Heart right ventricle (tissue), 16 donors: Measurements from ENCODE around the gene CKLF. TPM values are rescaled to one million over a fixed set of nuclear protein-coding genes. Genes with fewer than 3 reads are reported as not detected.

Experiments used
- ATAC-seq, 8 donors: fragments of 200-7000 bp; cut with Tn5 transposase; one replicate each; pipeline ENCODE4 v1.9.1; 2020; ENCODE audit warnings: mild to moderate bottlenecking in 8 of 8, moderate library complexity in 8 of 8, moderate number of reproducible peaks in 1 of 8
- DNase-seq, 2 donors: peaks; one replicate each; pipeline ENCODE4 v3.0.0-alpha.2; 2020
- H3K27ac ChIP-seq, 10 donors: fragments of 200-600 bp; sonication (generic) in 2 of 10; one replicate each; pipeline versions ENCODE4 v1.5.0 to v1.8.0; 2020 to 2022; ENCODE audit warnings: mild to moderate bottlenecking in 3 of 10
- H3K27me3 ChIP-seq, 7 donors: fragments of 200-600 bp; one replicate each; pipeline ENCODE4 v1.8.0; 2021 to 2022; ENCODE audit warnings: mild to moderate bottlenecking in 2 of 7
- H3K36me3 ChIP-seq, 9 donors: fragments of 200-600 bp; sonication (generic) in 1 of 9; one replicate each; pipeline versions ENCODE4 v1.5.0 to v1.8.0; 2020 to 2022; ENCODE audit warnings: mild to moderate bottlenecking in 2 of 9
- H3K4me1 ChIP-seq, 9 donors: fragments of 200-600 bp; sonication (generic) in 1 of 9; one replicate each; pipeline versions ENCODE4 v1.5.0 to v1.8.0; 2020 to 2022; ENCODE audit warnings: mild to moderate bottlenecking in 4 of 9
- H3K4me3 ChIP-seq, 10 donors: fragments of 200-600 bp; sonication (generic) in 2 of 10; one replicate each; pipeline versions ENCODE4 v1.5.0 to v1.8.0; 2020 to 2022; ENCODE audit warnings: mild to moderate bottlenecking in 7 of 10, moderate library complexity in 2 of 10
- H3K9me3 ChIP-seq, 11 donors: fragments of 200-600 bp in 10 of 11; sonication (generic) in 2 of 11; one replicate each; pipeline versions ENCODE4 v1.5.0 to v1.8.0; 2013 to 2022; ENCODE audit warnings: mild to moderate bottlenecking in 2 of 11, control low read depth in 1 of 11, moderate library complexity in 1 of 11
- WGBS, 2 donors: extraction: QIAGEN DNeasy Blood & Tissue Kit; methylation state at CpG; one replicate each; pipeline ENCODE4 v1.1.7; 2013; ENCODE audit warnings: inconsistent platforms in 1 of 2; 5-methylcytosine and 5-hydroxymethylcytosine counted together
- intact Hi-C, 10 donors: fragments of 100-400 bp; cut with DNase I; formaldehyde crosslinking; loops; one replicate each; pipeline versions ENCODE4 v1.11.1 to v1.14.2; 2022
- polyA plus RNA-seq, 2 donors: library from polyadenylated mRNA; stranded (reverse); fragments of 200-250 nt; gene quantifications; one replicate each; pipeline ENCODE4 v1.2.3, GENCODE V29; 2013
- total RNA-seq, 10 donors: library from RNA; stranded (reverse); fragmentation: NEBNext Ultra II Directional in 3 of 10; extraction: Animal tissue kit (Norgen Biotek cat#: 25700) in 3 of 10; gene quantifications; one replicate each; pipeline versions ENCODE4 v1.2.1 to v1.2.4, GENCODE V29; 2021 to 2023
- TF ChIP-seq, protein P1 (sequence below), 9 donors: fragments of 200-600 bp; sonication (generic) in 2 of 9; IDR thresholded peaks; one replicate each; pipeline versions ENCODE4 v1.5.0 to v1.8.0; 2021 to 2022; ENCODE audit warnings: antibody characterized with exemption in 9 of 9, mild to moderate bottlenecking in 5 of 9, moderate library complexity in 1 of 9
- donor health status: Arrhythmogenic right ventricular cardiomyopathy.
- donor health status: ischemic (EF 13 %, LVEDD 7.1; RV severe dilation, severe dysfunction).
- donor health status: healthy with polysubstance abuse.
- donor health status: DM: no; HTN: yes; CAD: no.
- donor health status: DM: no; HTN: no; CAD: no.
- donor health status: ischemic (EF 25% LVEDD 6.9; RV normal size, moderate dysfunction).
- donor health status: ischemic (EF 25% LVEDD 5.7; RV mildly dilated, moderate dysfunction).
- donor health status: healthy.
- donor health status: DM: yes; HTN: yes; CAD: no.
- donor health status: Ischemic cardiomyopathy.
- donor health status: ischemic (EF 35%, LVEDD 5.7; RV mildly dilated, moderate dysfunction).
- donor health status: nonischemic (EF 11% LVEDD 7.7; RV severe dilation, severe dysfunction).
- donor health status: DM: yes; HTN: yes; CAD: no.
- donor health status: PGD.
- donor health status: ischemic (EF 29% LVEDD 5.4; RV normal size, mild dysfunction).
- donor health status: nonischemic (EF 23%, LVEDD 6.1; RV moderate dilation, normal function).

Gene CKLF
- total and polyA plus RNA-seq, 12 donors, result 1.6 to 24.1 (median 6.8) TPM

DNA sequence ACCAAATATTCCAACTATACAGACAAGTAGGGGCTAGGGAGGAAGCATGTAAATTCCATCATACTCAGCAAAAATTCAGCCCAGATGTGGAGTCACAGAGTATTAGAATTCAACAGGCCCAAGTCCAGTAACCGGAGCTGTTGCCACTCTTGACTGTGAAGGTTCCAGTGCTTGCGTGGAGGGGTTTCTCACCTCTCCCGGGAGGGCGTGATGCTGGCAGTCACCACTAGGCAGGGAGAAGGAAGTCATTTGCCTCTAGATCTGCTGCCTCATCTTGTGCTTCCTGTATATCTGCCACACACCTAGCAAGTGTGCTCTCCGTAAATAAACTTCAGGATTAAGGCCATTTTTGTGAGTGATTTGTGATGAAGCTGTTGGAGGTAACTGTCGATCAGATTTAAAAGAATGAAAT is 1.0 kb upstream of the CKLF start:
- WGBS, 2 donors, result 46 to 48% methylated on average over 6 of the region's 6 CpGs
- intact Hi-C loops, result loop anchor here in 5 of 10 donors (2.0 to 10.0 kb wide), 4 partner anchors 34 to 67 kb away; partner anchors contain the start of gene CMTM3 (in 1 of the 5)
- peak in 2 of 8 donors; percentile 23 to 27 for ATAC-seq

GRCh38 chr16:66551788-66552285 is 539 bp upstream of the CKLF start:
- intact Hi-C loops, result loop anchor here in 6 of 10 donors (2.0 to 10.0 kb wide), 5 partner anchors 35 to 67 kb away; partner anchors contain the start of gene CMTM3 (in 2 of the 6)

More for the DNA sequence above, 1.0 kb upstream of the CKLF start:
- H3K36me3 ChIP-seq, result peaks cover 0 to 13% (median 0%) of the 10 kb centered on the region in 9 donors
- no peak for DNase-seq
- no peaks in the 10 kb centered on the region for H3K9me3 ChIP-seq
- H3K27me3 ChIP-seq, result no peaks in the 10 kb centered on the region
- peaks cover 5 to 81% (median 59%) of the 10 kb centered on the region in 9 donors for H3K4me1 ChIP-seq
- TF ChIP-seq, protein P1, sequence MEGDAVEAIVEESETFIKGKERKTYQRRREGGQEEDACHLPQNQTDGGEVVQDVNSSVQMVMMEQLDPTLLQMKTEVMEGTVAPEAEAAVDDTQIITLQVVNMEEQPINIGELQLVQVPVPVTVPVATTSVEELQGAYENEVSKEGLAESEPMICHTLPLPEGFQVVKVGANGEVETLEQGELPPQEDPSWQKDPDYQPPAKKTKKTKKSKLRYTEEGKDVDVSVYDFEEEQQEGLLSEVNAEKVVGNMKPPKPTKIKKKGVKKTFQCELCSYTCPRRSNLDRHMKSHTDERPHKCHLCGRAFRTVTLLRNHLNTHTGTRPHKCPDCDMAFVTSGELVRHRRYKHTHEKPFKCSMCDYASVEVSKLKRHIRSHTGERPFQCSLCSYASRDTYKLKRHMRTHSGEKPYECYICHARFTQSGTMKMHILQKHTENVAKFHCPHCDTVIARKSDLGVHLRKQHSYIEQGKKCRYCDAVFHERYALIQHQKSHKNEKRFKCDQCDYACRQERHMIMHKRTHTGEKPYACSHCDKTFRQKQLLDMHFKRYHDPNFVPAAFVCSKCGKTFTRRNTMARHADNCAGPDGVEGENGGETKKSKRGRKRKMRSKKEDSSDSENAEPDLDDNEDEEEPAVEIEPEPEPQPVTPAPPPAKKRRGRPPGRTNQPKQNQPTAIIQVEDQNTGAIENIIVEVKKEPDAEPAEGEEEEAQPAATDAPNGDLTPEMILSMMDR (IDR thresholded peaks at IDR 0.05), result peak in 3 of 9 donors; percentile 12 to 38 (median 22)
- H3K4me3 ChIP-seq, result peak overlapping the region in 3 of 10 donors; percentile 60 to 74 (median 67)
- peak overlapping the region in 8 of 10 donors; percentile 23 to 100 (median 96) for H3K27ac ChIP-seq

DNA sequence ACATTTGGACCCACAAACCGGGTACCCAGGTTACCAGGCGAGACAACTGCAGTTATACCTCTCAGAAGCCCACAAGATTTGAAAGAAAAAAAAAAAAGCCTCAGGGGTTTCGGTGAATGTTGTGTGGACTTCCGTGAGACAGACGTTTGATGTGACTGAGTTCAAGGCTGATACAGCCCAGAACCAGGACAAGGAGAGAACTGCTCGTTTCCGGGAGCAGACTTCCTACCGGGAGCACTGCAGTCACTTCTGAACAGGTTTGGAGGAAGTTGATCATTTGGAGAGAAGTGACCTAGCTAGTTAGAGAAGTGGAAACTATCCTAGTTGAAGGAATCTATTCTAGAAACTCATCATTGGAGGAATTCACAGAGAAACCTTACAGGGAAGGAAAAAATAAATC is 847 bp downstream of the CKLF start:
- DNase-seq, result no peak
- ATAC-seq, result no peak
- Histone ChIP-seq H3K27me3 (no peaks in the 10 kb centered on the region), H3K27ac (peak overlapping the region in 5 of 10 donors; percentile 96 to 100 (median 99)), H3K4me3 (peak overlapping the region in 9 of 10 donors; percentile 57 to 89 (median 60)), H3K9me3 (no peaks in the 10 kb centered on the region), H3K36me3 (peaks cover 0 to 15% (median 0%) of the 10 kb centered on the region in 9 donors), H3K4me1 (peaks cover 5 to 75% (median 50%) of the 10 kb centered on the region in 9 donors)
- 39% methylated on average over 8 of the region's 8 CpGs for WGBS, 2 donors
- TF ChIP-seq, protein P1 (IDR thresholded peaks at IDR 0.05), result no peak
- intact Hi-C loops, result loop anchor here in 6 of 10 donors (2.0 to 10.0 kb wide), 5 partner anchors 36 to 68 kb away; partner anchors contain the start of gene CMTM3 (in 1 of the 6)

More at GRCh38 chr16:66551788-66552285, 539 bp upstream of the CKLF start:
- peak overlapping the region; percentile 33 to 89 (median 60) for H3K4me3 ChIP-seq
- peaks cover 5 to 81% (median 59%) of the 10 kb centered on the region in 9 donors for H3K4me1 ChIP-seq
- ATAC-seq, result peak in 2 of 8 donors; percentile 2
- H3K36me3 ChIP-seq, result peaks cover 0 to 8% (median 0%) of the 10 kb centered on the region in 9 donors
- H3K27ac ChIP-seq, result peak overlapping the region; percentile 89 to 100 (median 96)
- no peaks in the 10 kb centered on the region for H3K27me3 ChIP-seq
- no peaks in the 10 kb centered on the region for H3K9me3 ChIP-seq
- no peak for DNase-seq
- WGBS, 2 donors, result 38 to 48% methylated on average over 8 of the region's 8 CpGs
- TF ChIP-seq, protein P1 (IDR thresholded peaks at IDR 0.05), result no peak

GRCh38 chr16:66554021-66554420 is 1.6 kb downstream of the CKLF start:
- Histone ChIP-seq H3K27me3 (no peaks in the 10 kb centered on the region), H3K4me1 (peaks cover 5 to 70% (median 42%) of the 10 kb centered on the region in 9 donors), H3K36me3 (peaks cover 0 to 23% (median 0%) of the 10 kb centered on the region in 9 donors), H3K9me3 (no peaks in the 10 kb centered on the region), H3K4me3 (peak overlapping the region in 6 of 10 donors; percentile 58 to 89 (median 69)), H3K27ac (peak overlapping the region in 1 of 10 donors; percentile 100)
- TF ChIP-seq, protein P1 (IDR thresholded peaks at IDR 0.05), result no peak
- ATAC-seq (no peak), DNase-seq (no peak)
- intact Hi-C loops, result loop anchor here in 5 of 10 donors (5.0 to 10.0 kb wide), 3 partner anchors 37 to 69 kb away; no protein-coding TSS in a partner anchor
- WGBS, 2 donors, result 95 to 96% methylated on average over 3 of the region's 3 CpGs
